Right ventricle myocardium inferior (tissue), 1 donor: ENCODE data around the gene CELF3. TPM values are rescaled to one million over a fixed set of nuclear protein-coding genes. Genes with fewer than 3 reads are reported as not detected.

Experiments used
- ATAC-seq: fragments of 200-7000 bp; cut with Tn5 transposase; one replicate; pipeline ENCODE4 v1.9.1; 2020; ENCODE audit warnings: mild to moderate bottlenecking, moderate library complexity
- DNase-seq: peaks from one replicate; pipeline ENCODE4 v3.0.0; 2021; ENCODE audit errors: missing footprints
- intact Hi-C: fragments of 100-400 bp; cut with DNase I; formaldehyde crosslinking; loops from one replicate; pipeline ENCODE4 v1.11.0; 2022
- total RNA-seq: library from RNA; stranded (reverse); fragmentation: NEBNext Ultra II Directional; extraction: Animal tissue kit (Norgen Biotek cat#: 25700); gene quantifications from one replicate; pipeline ENCODE4 v1.2.1, GENCODE V29; 2021
- donor health status: DM: no; HTN: yes; CAD: no; lungs with severe emphysema.

Gene CELF3
- total RNA-seq, 1 donor from 2014 or later, result not detected

DNA sequence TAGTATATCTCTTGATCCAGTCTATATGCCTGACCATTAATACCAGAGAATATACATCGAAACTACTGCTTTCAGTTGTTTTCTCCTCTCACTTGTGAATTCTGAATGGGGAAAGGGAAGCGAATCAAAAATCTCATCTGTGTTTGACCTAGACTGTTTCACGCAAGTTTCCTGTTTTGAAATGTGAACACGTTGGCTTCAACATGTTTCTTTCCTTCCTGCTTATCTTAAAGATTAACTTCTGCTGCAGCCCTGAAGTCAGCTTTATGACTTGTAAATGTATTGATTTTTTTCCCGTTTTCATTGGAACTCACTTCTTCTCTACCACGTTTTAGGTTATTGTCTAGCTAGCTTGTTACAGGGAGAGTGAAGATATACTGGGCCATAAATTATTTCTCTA is 54.9 kb downstream of the CELF3 start:
- ATAC-seq (no peak), DNase-seq (no peak)
- intact Hi-C loops, result no loop called here

DNA sequence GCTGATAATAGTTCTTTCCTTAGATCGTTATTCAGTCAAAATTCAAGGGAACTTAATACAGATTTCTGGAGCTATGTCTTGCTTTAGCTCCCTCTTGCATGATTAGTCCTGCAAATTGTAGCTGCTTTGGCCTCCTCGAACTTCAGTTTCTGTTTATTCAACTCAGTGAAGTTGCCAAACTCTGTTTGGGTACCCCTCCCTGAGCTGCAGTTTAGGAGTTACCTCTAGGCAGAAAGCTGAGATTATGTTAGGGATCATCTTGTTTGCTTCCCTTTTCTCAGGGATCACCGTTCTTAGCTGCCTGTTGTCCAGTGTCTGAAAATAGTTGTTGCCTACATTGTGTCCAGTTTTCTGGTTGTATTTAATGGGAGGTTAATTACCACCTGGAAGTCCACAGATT is 61.2 kb downstream of the CELF3 start:
- no peak for ATAC-seq
- intact Hi-C loops, result no loop called here

DNA sequence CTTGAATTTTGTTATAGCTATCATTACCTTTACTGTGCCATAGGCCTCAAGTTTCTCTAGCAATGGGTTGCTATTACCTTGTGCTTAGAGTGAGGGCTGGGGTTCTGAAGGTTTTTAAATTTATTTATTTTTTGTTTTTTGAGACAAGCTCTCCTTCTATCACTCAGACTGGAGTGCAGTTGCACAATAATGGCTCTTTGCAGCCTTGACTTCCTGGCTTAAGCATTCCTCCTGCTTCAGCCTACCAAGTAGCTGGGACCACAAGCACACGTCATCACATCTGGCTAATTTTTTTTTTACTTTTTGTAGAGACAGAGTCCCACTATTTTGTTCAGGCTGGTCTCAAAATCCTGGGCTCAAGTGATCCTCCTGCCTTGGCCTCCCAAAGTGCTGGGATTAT is 63.2 kb downstream of the CELF3 start:
- intact Hi-C loops, result no loop called here
- ATAC-seq, result peak; percentile 57
- no peak for DNase-seq

More for the DNA sequence above, 61.2 kb downstream of the CELF3 start:
- no peak for DNase-seq

Other genes with a start within 250 kb of the CELF3 start
- 0.22 TPM for gene CGN, start 205.4 kb downstream of the CELF3 start, total RNA-seq
- 3.5 TPM for gene TUFT1, start 176.5 kb downstream of the CELF3 start, total RNA-seq
- 30.6 TPM for gene SNX27, start 104.8 kb downstream of the CELF3 start, total RNA-seq
- gene RIIAD1, start 4.7 kb upstream of the CELF3 start, total RNA-seq, result 7.7 TPM
- 51.2 TPM for gene MRPL9, start 46.7 kb upstream of the CELF3 start, total RNA-seq
- 4.5 TPM for gene TDRKH, start 73.7 kb upstream of the CELF3 start, total RNA-seq
- 0.68 TPM for gene LINGO4, start 88.6 kb upstream of the CELF3 start, total RNA-seq
- 11.3 TPM for gene RORC, start 115.0 kb upstream of the CELF3 start, total RNA-seq
- not detected for gene C2CD4D, start 123.0 kb upstream of the CELF3 start, total RNA-seq
- gene THEM5, start 136.9 kb upstream of the CELF3 start, total RNA-seq, result not detected
- 16.3 TPM for gene THEM4, start 192.7 kb upstream of the CELF3 start, total RNA-seq